Stimulated activated naive CD8-positive, alpha-beta T cell treated with anti-CD3 and anti-CD28 coated beads, Interleukin-15, amount 100 ng/mL, for 72 hours (primary cell): ENCODE data around the gene BACH2.

ENCODE experiments used
- ATAC-seq: fragments of 150-1000 bp; cut with Tn5 transposase; 2 replicates; pipeline ENCODE4 v1.10.0; 2021; ENCODE audit warnings: mild to moderate bottlenecking, moderate library complexity
- DNase-seq, 2 donors: peaks; one replicate each; pipeline ENCODE4 v3.0.0; 2021 to 2022
- H3K27ac Mint-ChIP-seq, 2 donors: one replicate each; pipeline ENCODE4 v1.8.0; 2022; ENCODE audit warnings: mild to moderate bottlenecking in 2 of 2, mixed read lengths in 2 of 2, moderate library complexity in 2 of 2
- H3K27me3 Mint-ChIP-seq: one replicate; pipeline ENCODE4 v1.8.0; 2022; ENCODE audit warnings: mixed read lengths
- H3K4me1 Mint-ChIP-seq: one replicate; pipeline ENCODE4 v1.8.0; 2022; ENCODE audit warnings: mild to moderate bottlenecking, mixed read lengths
- H3K4me3 Mint-ChIP-seq, 2 donors: one replicate each; pipeline ENCODE4 v1.8.0; 2022; ENCODE audit warnings: mild to moderate bottlenecking in 2 of 2, mixed read lengths in 2 of 2, moderate library complexity in 1 of 2
- H3K9me3 Mint-ChIP-seq, 2 donors: one replicate each; pipeline ENCODE4 v1.8.0; 2022; ENCODE audit warnings: mixed read lengths in 2 of 2

Gene BACH2

DNA sequence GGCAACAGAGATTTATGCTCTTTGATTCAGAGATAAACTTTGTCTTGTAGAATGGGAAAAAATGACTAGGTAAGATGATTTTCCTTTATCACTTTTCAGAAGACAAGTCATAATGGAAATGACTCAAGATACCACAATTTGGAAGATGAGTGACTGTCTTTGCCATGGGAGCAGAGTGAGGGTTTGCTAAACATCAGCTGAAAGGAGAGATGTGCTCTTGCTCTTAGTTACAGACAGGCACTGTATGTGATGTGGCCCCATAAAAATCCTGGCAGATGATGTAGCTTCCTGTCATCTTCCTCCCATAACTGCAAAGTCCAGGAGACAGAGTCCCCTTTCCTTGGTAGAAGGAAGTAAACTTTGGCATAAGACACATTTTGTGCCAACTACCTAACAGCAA is 47.6 kb downstream of the BACH2 start:
- Mint-ChIP-seq H3K27ac (peak overlapping the region; percentile 98 to 99), H3K9me3 (peaks cover 4 to 6% of the 10 kb centered on the region in 2 donors), H3K27me3 (no peaks in the 10 kb centered on the region), H3K4me1 (peaks cover 80% of the 10 kb centered on the region), H3K4me3 (peak overlapping the region; percentile 73 to 74)
- DNase-seq (peak in 1 of 2 donors; percentile 73), ATAC-seq (peak; percentile 93)

- peaks cover 85% of the 10 kb centered on the region for H3K4me1 Mint-ChIP-seq
- H3K4me3 Mint-ChIP-seq: no peak overlapping the region
- no peak overlapping the region for H3K27ac Mint-ChIP-seq
Observed at GRCh38 chr6:90247262-90247661, 49.4 kb downstream of the BACH2 start.

DNA sequence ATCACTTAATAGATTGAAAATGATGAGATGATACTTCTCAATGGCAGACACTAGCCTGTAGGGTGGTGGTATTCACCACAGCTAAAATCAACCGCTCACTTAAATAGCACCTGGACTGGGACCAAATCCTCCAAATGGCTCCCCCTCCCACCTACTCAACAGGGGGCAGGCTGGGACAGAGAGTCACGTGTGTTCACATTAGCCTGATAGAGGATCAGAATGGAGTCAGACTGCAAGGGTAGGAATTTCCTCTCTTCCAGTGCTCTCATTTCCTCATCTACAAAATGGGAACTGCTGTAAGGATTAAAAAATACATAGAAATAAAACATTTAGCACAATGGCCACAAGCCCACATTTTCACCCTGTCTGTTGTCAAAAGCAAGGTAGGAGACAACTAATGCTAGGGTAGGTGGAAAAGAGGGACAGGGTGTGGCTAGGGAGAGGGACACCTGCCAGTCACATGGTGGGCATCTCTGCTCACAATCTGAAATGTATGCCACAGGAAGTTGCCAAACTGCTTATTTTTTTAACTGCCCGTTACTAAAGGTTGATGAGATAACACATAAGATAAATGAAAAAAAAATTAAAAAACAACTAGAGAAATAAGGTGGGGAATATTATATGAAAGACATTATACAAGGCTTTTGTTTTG is 55.3 kb downstream of the BACH2 start:
- peaks cover 84% of the 10 kb centered on the region for H3K4me1 Mint-ChIP-seq
- no peaks in the 10 kb centered on the region for H3K27me3 Mint-ChIP-seq
- DNase-seq (no peak), ATAC-seq (no peak)
- H3K27ac Mint-ChIP-seq: peak overlapping the region; percentile 2 to 82
- H3K9me3 Mint-ChIP-seq: no peaks in the 10 kb centered on the region
- H3K4me3 Mint-ChIP-seq: no peak overlapping the region

More at GRCh38 chr6:90247262-90247661, 49.4 kb downstream of the BACH2 start:
- ATAC-seq (no peak), DNase-seq (no peak)
- H3K27me3 Mint-ChIP-seq: no peaks in the 10 kb centered on the region
- H3K9me3 Mint-ChIP-seq: peaks cover 4 to 6% of the 10 kb centered on the region in 2 donors

GRCh38 chr6:90238496-90239266 is 58.0 kb downstream of the BACH2 start:
- no peaks in the 10 kb centered on the region for H3K9me3 Mint-ChIP-seq
- no peaks in the 10 kb centered on the region for H3K27me3 Mint-ChIP-seq
- H3K27ac Mint-ChIP-seq: peak overlapping the region; percentile 94 to 95
- peaks cover 85% of the 10 kb centered on the region for H3K4me1 Mint-ChIP-seq
- peak overlapping the region; percentile 62 to 82 for H3K4me3 Mint-ChIP-seq
- no peak for ATAC-seq
- DNase-seq: no peak

GRCh38 chr6:90237350-90237990 is 59.2 kb downstream of the BACH2 start:
- H3K27me3 Mint-ChIP-seq: no peaks in the 10 kb centered on the region
- H3K27ac Mint-ChIP-seq: peak overlapping the region; percentile 88 to 89
- H3K4me1 Mint-ChIP-seq: peaks cover 85% of the 10 kb centered on the region
- DNase-seq (no peak), ATAC-seq (no peak)
- H3K9me3 Mint-ChIP-seq: no peaks in the 10 kb centered on the region
- H3K4me3 Mint-ChIP-seq: peak overlapping the region; percentile 6 to 40

- H3K4me3 Mint-ChIP-seq: peak overlapping the region; percentile 64 to 68
- ATAC-seq (peak; percentile 94), DNase-seq (peak; percentile 73 to 87)
- H3K4me1 Mint-ChIP-seq: peaks cover 97% of the 10 kb centered on the region
- peak overlapping the region; percentile 91 to 96 for H3K27ac Mint-ChIP-seq
- no peaks in the 10 kb centered on the region for H3K9me3 Mint-ChIP-seq
- no peaks in the 10 kb centered on the region for H3K27me3 Mint-ChIP-seq
Observed at GRCh38 chr6:90233994-90234393, 62.6 kb downstream of the BACH2 start.

DNA sequence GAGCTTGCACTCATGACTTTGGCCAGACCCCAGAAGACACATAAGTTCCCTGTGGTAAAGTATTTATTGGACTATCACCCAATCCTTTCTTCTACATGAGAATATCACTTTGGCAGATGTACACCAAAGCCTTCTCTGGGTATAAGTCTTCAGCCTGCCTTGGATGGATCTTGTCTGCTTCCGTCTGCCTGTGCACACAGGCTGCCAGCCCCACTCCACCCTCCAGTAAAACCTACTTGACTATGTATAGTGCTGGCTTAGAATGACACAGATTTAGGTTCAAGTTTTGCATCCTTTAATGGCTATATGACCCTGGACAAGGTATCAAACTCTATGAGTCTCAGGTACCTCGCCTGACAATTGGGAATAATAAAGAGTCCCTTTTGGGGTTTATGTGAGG is 63.4 kb downstream of the BACH2 start:
- H3K4me3 Mint-ChIP-seq: peak overlapping the region; percentile 12 to 49
- no peaks in the 10 kb centered on the region for H3K27me3 Mint-ChIP-seq
- H3K9me3 Mint-ChIP-seq: no peaks in the 10 kb centered on the region
- ATAC-seq (no peak), DNase-seq (no peak)
- H3K27ac Mint-ChIP-seq: peak overlapping the region; percentile 94 to 96
- peaks cover 97% of the 10 kb centered on the region for H3K4me1 Mint-ChIP-seq

DNA sequence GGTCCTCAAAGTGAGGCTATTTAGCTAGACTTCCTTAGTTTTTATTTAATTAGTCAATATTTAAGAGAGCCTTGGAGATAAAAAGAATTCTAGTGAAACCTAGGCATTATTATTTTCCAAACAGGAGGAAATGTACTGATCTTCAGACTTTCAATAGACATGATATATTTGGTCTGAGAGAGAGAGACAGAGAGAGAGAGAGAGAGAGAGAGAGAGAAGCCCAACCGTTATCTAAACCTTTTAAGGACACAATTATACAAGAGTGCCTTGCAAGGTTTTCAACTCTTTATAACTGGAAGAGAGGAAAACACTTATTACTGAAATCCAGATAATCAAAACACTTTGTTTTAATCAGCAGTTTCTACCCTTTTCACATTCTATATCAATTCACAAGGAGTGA is 64.8 kb downstream of the BACH2 start:
- Mint-ChIP-seq H3K4me1 (peaks cover 97% of the 10 kb centered on the region), H3K4me3 (peak overlapping the region in 1 of 2 donors; percentile 12)
- no peak for ATAC-seq

DNA sequence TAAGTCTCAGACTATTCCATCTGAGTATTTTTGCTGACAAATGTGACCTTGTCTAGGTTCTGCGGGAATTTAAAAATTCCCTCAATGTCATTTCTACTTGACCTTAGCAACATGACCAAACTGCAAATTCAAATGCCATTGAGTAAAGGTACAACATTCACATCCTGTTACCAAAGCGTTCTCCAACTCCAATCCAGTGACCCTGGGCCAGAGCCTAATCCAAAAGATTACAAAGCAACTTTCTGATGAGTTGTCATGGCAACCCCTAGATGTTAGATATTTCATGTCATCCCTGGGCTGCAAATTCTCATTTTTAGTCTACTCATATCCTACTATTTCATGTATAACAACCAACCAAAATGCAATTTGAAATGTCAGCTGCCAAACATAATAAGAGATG is 65.3 kb downstream of the BACH2 start:
- H3K4me3 Mint-ChIP-seq: peak overlapping the region in 1 of 2 donors; percentile 77
- DNase-seq (no peak), ATAC-seq (no peak)
- H3K4me1 Mint-ChIP-seq: peaks cover 97% of the 10 kb centered on the region
- H3K27ac Mint-ChIP-seq: no peak overlapping the region
- H3K27me3 Mint-ChIP-seq: no peaks in the 10 kb centered on the region
- H3K9me3 Mint-ChIP-seq: no peaks in the 10 kb centered on the region

More for the DNA sequence above, 64.8 kb downstream of the BACH2 start:
- no peaks in the 10 kb centered on the region for H3K27me3 Mint-ChIP-seq
- DNase-seq: no peak
- H3K27ac Mint-ChIP-seq: peak overlapping the region in 1 of 2 donors; percentile 85
- no peaks in the 10 kb centered on the region for H3K9me3 Mint-ChIP-seq

DNA sequence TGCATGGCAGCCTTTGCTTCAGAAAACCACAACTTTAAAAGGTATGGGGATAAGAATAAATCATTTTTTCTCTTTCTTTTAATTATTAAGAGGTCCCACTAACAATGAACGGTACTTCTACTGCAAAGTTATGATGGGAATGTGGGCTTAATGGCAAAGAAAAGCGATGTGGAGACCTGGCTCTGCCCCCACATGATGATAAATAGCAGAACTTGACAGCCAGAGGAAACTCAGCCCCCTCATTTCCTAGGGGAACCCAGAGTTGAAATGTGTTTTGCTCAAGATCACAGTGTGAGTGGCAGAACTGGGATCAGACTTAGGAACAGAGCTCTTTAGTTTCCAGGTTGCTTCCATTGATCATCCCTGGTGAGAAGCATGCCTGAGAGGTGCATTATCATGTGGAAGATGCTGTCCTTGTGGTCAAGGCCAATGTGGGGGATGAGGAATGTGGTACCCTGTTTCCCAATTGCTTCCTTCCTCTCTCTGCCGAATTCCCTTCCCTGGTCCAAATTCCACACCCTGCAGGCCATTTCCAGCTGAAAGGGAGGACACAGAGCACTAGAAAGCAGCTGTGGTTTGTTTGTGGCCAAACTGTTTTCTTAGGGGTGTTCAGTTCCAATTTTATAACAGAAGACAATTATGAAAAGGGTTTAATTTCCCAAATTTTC is 66.0 kb downstream of the BACH2 start:
- peak overlapping the region; percentile 76 to 77 for H3K4me3 Mint-ChIP-seq
- ATAC-seq (no peak), DNase-seq (no peak)
- H3K9me3 Mint-ChIP-seq: no peaks in the 10 kb centered on the region
- peaks cover 97% of the 10 kb centered on the region for H3K4me1 Mint-ChIP-seq
- no peaks in the 10 kb centered on the region for H3K27me3 Mint-ChIP-seq
- peak overlapping the region; percentile 83 to 94 for H3K27ac Mint-ChIP-seq

- no peaks in the 10 kb centered on the region for H3K27me3 Mint-ChIP-seq
- ATAC-seq: no peak
- H3K27ac Mint-ChIP-seq: peak overlapping the region; percentile 53 to 64
- H3K9me3 Mint-ChIP-seq: no peaks in the 10 kb centered on the region
- peak overlapping the region; percentile 56 to 77 for H3K4me3 Mint-ChIP-seq
- H3K4me1 Mint-ChIP-seq: peaks cover 97% of the 10 kb centered on the region
- DNase-seq: no peak
Observed at GRCh38 chr6:90229331-90230010, 67.2 kb downstream of the BACH2 start.

GRCh38 chr6:90227673-90228072 is 69.0 kb downstream of the BACH2 start:
- no peak for DNase-seq
- Mint-ChIP-seq H3K27me3 (no peaks in the 10 kb centered on the region), H3K4me3 (peak overlapping the region; percentile 48 to 55), H3K9me3 (peaks cover 6 to 10% of the 10 kb centered on the region in 2 donors), H3K4me1 (peaks cover 85% of the 10 kb centered on the region), H3K27ac (peak overlapping the region; percentile 12 to 74)
- ATAC-seq: no peak

GRCh38 chr6:90227213-90227612 is 69.4 kb downstream of the BACH2 start:
- ATAC-seq (no peak), DNase-seq (no peak)
- peaks cover 81% of the 10 kb centered on the region for H3K4me1 Mint-ChIP-seq
- H3K27me3 Mint-ChIP-seq: no peaks in the 10 kb centered on the region
- peak overlapping the region; percentile 41 to 69 for H3K27ac Mint-ChIP-seq
- H3K4me3 Mint-ChIP-seq: peak overlapping the region; percentile 55 to 62
- peaks cover 11 to 13% of the 10 kb centered on the region in 2 donors for H3K9me3 Mint-ChIP-seq

DNA sequence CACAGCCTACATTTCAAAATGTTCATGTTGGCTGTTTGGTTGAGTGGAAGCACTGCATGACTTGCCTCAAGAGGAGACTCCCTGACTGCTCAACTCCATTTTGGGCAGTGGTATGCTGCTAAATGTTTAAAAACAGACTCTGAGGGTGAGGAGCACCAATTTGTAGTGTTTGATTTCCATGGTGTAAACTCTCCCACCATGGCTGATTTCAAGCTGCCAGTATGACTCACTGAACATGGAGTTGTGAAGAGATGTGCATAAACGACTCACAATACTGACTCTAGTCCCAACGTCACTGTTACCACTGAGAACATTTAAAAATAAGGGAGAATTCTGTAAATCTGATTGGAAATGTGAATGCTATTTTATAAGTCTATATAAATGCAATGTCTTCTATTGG is 70.4 kb downstream of the BACH2 start:
- no peak for DNase-seq
- Mint-ChIP-seq H3K4me1 (peaks cover 71% of the 10 kb centered on the region), H3K4me3 (peak overlapping the region in 1 of 2 donors; percentile 7), H3K9me3 (peaks cover 11 to 16% of the 10 kb centered on the region in 2 donors), H3K27ac (peak overlapping the region; percentile 83 to 89), H3K27me3 (no peaks in the 10 kb centered on the region)
- peak; percentile 83 for ATAC-seq

DNA sequence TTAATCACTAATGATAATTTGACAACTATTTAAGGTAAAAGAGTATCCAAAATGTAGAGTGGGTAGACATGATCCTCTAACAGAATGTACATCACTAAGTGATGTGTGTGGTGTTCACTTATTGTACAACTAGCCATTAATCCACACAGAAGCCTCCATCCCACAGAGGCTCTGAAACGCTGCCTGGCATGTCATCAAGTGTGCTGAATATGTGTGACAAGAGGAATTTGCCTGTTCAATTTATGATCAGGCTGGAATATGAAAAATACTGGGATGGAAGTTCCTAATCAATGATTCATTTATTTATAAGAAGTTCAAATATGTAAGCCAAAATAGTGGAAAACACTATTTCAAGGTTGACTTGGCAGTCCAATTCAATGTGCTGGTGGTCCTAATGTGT is 72.4 kb downstream of the BACH2 start:
- H3K9me3 Mint-ChIP-seq: peaks cover 11 to 16% of the 10 kb centered on the region in 2 donors
- H3K4me3 Mint-ChIP-seq: no peak overlapping the region
- peak overlapping the region in 1 of 2 donors; percentile 59 for H3K27ac Mint-ChIP-seq
- H3K4me1 Mint-ChIP-seq: peaks cover 51% of the 10 kb centered on the region
- no peaks in the 10 kb centered on the region for H3K27me3 Mint-ChIP-seq
- ATAC-seq (no peak), DNase-seq (no peak)
